ENCODE measurements around the gene CDH23. TPM values are rescaled to one million over a fixed set of nuclear protein-coding genes. Genes with fewer than 3 reads are reported as not detected.
A peak's percentile ranks its signal among the peaks of the same experiment; 100 is the strongest.

The CDH23 gene
- total and polyA plus RNA-seq, 9 of the 15 experiments (the other 6 are each of a cell fraction or from before 2014, with no cell fraction given), result 0.18 to 1.2 (median 0.47) TPM

DNA sequence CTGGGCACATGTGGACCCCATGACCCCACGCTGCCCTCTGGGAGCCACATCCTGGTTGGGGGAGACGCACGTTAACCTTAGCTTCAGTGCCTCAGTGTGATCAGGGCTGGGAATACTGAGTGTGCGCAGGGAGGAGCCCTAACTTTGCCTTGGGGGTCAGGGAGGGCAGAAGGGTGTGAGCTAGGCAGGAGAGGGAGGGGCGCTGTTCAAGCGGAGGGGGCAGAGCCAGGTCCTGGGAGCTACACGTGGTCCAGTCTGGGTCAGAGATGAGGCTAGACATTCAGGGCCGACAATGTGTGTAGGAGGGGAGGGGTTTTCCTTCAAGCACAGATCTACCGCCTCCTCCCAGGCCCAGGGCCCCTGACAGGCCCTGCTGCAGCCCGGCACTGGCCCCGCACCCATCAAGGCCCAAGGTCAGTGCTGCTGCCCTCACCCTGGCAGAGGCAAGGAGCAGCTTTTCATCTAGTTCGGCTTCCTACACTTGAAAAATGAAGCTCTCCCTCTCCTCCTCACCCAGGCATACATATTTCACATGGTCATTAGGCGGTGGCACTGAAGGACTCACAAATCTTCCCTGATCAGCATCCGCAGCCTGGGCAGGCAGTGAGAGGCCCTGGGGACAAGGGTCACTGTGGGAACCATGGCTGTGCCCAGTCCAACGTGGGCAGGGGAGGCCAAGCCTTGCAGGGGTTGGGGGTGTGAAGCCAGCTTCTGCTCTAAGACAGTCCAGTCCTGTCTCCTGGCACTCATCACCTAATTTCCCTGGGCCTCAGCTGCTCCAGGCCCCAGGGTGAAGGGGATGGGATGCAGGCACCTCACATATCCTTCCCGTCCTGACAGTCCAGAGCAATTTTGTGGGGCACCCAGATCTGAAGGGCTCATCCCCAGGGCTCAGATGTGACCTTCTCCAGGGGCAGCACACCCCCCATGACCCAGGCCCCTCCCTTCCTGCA, 275.6 kb downstream of the CDH23 start:
- H3K4me3 ChIP-seq, result no peak overlapping the region
- H3K4me1 ChIP-seq (replicated peaks in 1 of 2; ENCODE audit: control insufficient read depth in 2 of 2, insufficient read depth in 2 of 2, low read length in 2 of 2), result peaks cover 0 to 21% of the 10 kb centered on the region in 2 experiments; a peak in 3 of 5 replicates
- H4K20me1 ChIP-seq (replicated peaks; ENCODE audit: control insufficient read depth, insufficient read depth, low read length), result no peaks in the 10 kb centered on the region
- peak; percentile 48 for ATAC-seq
- no peak for FAIRE-seq
- ChIA-PET POLR2A (interaction anchor here (0.9 to 1.6 kb wide), 3 partner anchors 12 to 55 kb away, joined by 3 to 5 read pairs (median 3); no protein-coding TSS in a partner anchor), CTCF (ENCODE audit: low intra/inter-chr PET ratio) (no interaction called here)
- BruUV-seq (replicated peaks), result no TSS peak
- peak overlapping the region in 1 of 2 experiments; percentile 62; a peak in 2 of 4 replicates for H3K9ac ChIP-seq (ENCODE audit: insufficient read depth in 1 of 2, low read depth in 2 of 2, low read length in 2 of 2)
- TF ChIP-seq KLF16 (IDR thresholded peaks at IDR 0.05) (no peak), NRF1 (conservative IDR thresholded peaks at IDR 0.05 in 1 of 2, IDR thresholded peaks at IDR 0.05 in 1 of 2) (peak; percentile 32 to 49; a peak in 2 of 4 replicates)
- no peak overlapping the region for H3K27ac ChIP-seq (ENCODE audit: extremely low read depth, low read depth, low read length)
- H3K36me3 ChIP-seq (ENCODE audit: control insufficient read depth, insufficient read depth, low read length), result no peaks in the 10 kb centered on the region
- H3K9me3 ChIP-seq (replicated peaks; ENCODE audit: control insufficient read depth, insufficient read depth, low read depth, low read length), result no peaks in the 10 kb centered on the region
- H3K27me3 ChIP-seq (ENCODE audit: control insufficient read depth in 2 of 2, insufficient read depth in 2 of 2, low read length in 2 of 2), result no peaks in the 10 kb centered on the region
- 55% methylated on average over 16 of the region's 16 CpGs for WGBS (ENCODE audit: insufficient coverage, low coverage, missing lambda C conversion rate)
- no peaks in the 10 kb centered on the region for H3K79me2 ChIP-seq (ENCODE audit: control insufficient read depth, insufficient read depth, low read length)
- H2AFZ ChIP-seq (ENCODE audit: low read depth, low read length), result peak overlapping the region; percentile 79
- H3K4me2 ChIP-seq (ENCODE audit: insufficient read depth, low read length), result no peak overlapping the region
- H3K9me1 ChIP-seq (ENCODE audit: control insufficient read depth, insufficient read depth, low read length), result no peaks in the 10 kb centered on the region
- peak; percentile 41 to 73 (median 58) for DNase-seq (ENCODE audit: extremely low read depth in 1 of 4, low spot score in 3 of 4)
- in situ Hi-C loops (cut with MboI) (no loop called here), intact Hi-C loops (cut with micrococcal nuclease) (no loop called here)

- H2AFZ ChIP-seq (ENCODE audit: low read depth, low read length), result no peak overlapping the region
- no peaks in the 10 kb centered on the region for H3K79me2 ChIP-seq (ENCODE audit: control insufficient read depth, insufficient read depth, low read length)
- DNase-seq (ENCODE audit: extremely low read depth in 1 of 4, low spot score in 3 of 4) (no peak), FAIRE-seq (no peak), ATAC-seq (no peak)
- H3K9me1 ChIP-seq (ENCODE audit: control insufficient read depth, insufficient read depth, low read length), result no peaks in the 10 kb centered on the region
- H3K36me3 ChIP-seq (ENCODE audit: control insufficient read depth, insufficient read depth, low read length), result no peaks in the 10 kb centered on the region
- no peak overlapping the region for H3K9ac ChIP-seq (ENCODE audit: insufficient read depth in 1 of 2, low read depth in 2 of 2, low read length in 2 of 2)
- H4K20me1 ChIP-seq (replicated peaks; ENCODE audit: control insufficient read depth, insufficient read depth, low read length), result no peaks in the 10 kb centered on the region
- H3K27me3 ChIP-seq (ENCODE audit: control insufficient read depth in 2 of 2, insufficient read depth in 2 of 2, low read length in 2 of 2), result no peaks in the 10 kb centered on the region
- BruUV-seq (replicated peaks), result no TSS peak
- ChIA-PET CTCF (ENCODE audit: low intra/inter-chr PET ratio) (no interaction called here), POLR2A (interaction anchor here (0.6 kb wide), 1 partner anchor 14 kb away, joined by 3 read pairs; no protein-coding TSS in a partner anchor)
- H3K4me3 ChIP-seq, result no peak overlapping the region
- H3K4me1 ChIP-seq (replicated peaks in 1 of 2; ENCODE audit: control insufficient read depth in 2 of 2, insufficient read depth in 2 of 2, low read length in 2 of 2), result peaks cover 0 to 27% of the 10 kb centered on the region in 2 experiments; a peak in 3 of 5 replicates
- H3K27ac ChIP-seq (ENCODE audit: extremely low read depth, low read depth, low read length), result no peak overlapping the region
- in situ Hi-C loops (cut with MboI), result no loop called here
- H3K9me3 ChIP-seq (replicated peaks; ENCODE audit: control insufficient read depth, insufficient read depth, low read depth, low read length), result no peaks in the 10 kb centered on the region
- no peak overlapping the region for H3K4me2 ChIP-seq (ENCODE audit: insufficient read depth, low read length)
- 58% methylated on average over 6 of the region's 6 CpGs for WGBS (ENCODE audit: insufficient coverage, low coverage, missing lambda C conversion rate)
- intact Hi-C loops (cut with micrococcal nuclease), result no loop called here
- TF ChIP-seq L3MBTL2 (IDR thresholded peaks at IDR 0.05), result no peak
- TF ChIP-seq EHMT2 (IDR thresholded peaks at IDR 0.05), result no peak
- no peak for TF ChIP-seq ESRRB (CRISPR knock-in tag; IDR thresholded peaks at IDR 0.05; ENCODE audit: borderline replicate concordance)
- no peak for TF ChIP-seq WHSC1 (IDR thresholded peaks at IDR 0.05; ENCODE audit: low read length)
- TF ChIP-seq RBFOX2 (IDR thresholded peaks at IDR 0.05; ENCODE audit: low read depth, low read length), result no peak
- no peak for TF ChIP-seq ZNF274 (IDR thresholded peaks at IDR 0.05; ENCODE audit: borderline replicate concordance, low read depth, low read length)
- TF ChIP-seq MCM7 (IDR thresholded peaks at IDR 0.05), result no peak
- TF ChIP-seq CBX5 (IDR thresholded peaks at IDR 0.05; ENCODE audit: borderline replicate concordance, low read depth), result no peak
- TF ChIP-seq PTRF (tag; IDR thresholded peaks at IDR 0.05), result no peak
- TF ChIP-seq, protein P1, sequence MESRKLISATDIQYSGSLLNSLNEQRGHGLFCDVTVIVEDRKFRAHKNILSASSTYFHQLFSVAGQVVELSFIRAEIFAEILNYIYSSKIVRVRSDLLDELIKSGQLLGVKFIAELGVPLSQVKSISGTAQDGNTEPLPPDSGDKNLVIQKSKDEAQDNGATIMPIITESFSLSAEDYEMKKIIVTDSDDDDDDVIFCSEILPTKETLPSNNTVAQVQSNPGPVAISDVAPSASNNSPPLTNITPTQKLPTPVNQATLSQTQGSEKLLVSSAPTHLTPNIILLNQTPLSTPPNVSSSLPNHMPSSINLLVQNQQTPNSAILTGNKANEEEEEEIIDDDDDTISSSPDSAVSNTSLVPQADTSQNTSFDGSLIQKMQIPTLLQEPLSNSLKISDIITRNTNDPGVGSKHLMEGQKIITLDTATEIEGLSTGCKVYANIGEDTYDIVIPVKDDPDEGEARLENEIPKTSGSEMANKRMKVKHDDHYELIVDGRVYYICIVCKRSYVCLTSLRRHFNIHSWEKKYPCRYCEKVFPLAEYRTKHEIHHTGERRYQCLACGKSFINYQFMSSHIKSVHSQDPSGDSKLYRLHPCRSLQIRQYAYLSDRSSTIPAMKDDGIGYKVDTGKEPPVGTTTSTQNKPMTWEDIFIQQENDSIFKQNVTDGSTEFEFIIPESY (CRISPR knock-in tag; IDR thresholded peaks at IDR 0.05), result peak; percentile 95
- no peak for TF ChIP-seq GTF2A2 (tag; IDR thresholded peaks at IDR 0.05)
These were observed 278.7 kb downstream of the CDH23 start for GRCh38 chr10:71675295-71675970.
